ENCODE data around the gene ANO6.
"Not testable (repeated sequence)": the region's sequence is repeated elsewhere in the genome, so short reads cannot be mapped to it uniquely, and the experiment has no call there.

Gene ANO6

GRCh38 chr12:45317261-45317660 lies 101.4 kb downstream of the ANO6 start:
- not testable (repeated sequence) for DNase-seq

DNA sequence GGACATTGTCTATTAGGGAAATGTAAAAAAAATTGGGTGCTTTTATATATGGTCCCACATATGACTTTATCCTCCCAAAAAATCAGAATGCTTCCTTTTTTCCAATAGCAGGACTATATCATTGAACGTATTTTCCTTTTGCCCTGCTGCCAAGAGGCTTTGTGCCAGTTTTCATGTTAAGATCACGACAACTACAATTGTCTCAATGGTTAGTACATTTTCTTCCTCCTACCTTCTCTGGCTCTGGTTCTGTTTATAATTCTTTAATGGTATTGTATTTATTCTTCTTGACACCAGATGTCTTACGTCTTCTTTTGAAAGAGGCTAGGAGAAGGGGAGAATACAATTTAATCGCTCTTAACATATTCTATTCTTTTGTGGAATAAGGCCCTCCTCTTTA lies 106.9 kb downstream of the ANO6 start:
- no peak for DNase-seq

DNA sequence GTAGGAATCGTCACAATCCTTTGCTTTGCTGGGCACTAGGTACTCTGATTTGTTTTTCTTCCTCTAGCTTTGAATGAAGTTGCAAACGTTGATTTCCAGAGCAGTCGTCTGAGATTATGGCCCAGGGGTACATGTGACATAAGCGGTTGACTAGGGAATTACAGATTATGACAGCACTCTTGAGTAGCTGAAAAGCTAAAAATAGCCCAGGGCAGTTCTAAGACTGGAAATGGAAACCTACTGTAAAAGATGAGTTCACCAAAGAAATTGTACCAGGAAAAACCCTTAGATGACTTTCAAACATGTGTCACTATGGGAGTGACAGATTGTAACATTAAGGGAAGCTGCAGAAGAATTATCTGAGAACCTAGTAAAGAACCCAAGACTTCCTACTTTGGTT lies 108.5 kb downstream of the ANO6 start:
- DNase-seq = no peak

DNA sequence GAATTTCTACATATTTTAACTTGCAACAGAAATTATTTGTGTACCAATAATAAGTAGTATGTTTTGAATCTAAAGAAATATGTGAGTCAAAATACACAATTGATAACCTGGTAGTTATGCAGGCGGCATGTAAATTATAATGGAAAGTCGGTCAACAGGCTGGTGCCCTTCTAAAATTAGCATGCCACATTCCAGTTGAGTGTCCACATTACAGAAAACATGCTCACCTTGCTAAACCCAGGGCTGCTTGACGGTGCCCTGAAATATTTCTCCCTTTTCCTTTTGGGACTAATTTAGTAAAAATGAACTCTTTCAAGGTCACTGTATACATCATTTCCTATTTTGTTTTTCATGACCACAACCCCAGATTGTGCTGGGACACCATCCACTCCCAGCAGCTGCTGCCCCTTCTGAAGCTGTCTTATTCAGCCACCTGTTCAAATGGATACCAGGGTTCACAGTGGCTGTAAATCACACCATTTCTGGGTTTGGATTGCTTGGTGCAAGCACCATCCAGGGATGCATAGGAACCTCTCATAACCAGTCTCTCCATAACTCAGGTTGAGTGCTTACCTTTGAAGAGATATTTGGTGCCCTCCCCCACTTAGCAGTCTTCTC lies 110.6 kb downstream of the ANO6 start:
- no peak for DNase-seq

GRCh38 chr12:45327823-45328383 lies 112.0 kb downstream of the ANO6 start:
- DNase-seq = no peak

DNA sequence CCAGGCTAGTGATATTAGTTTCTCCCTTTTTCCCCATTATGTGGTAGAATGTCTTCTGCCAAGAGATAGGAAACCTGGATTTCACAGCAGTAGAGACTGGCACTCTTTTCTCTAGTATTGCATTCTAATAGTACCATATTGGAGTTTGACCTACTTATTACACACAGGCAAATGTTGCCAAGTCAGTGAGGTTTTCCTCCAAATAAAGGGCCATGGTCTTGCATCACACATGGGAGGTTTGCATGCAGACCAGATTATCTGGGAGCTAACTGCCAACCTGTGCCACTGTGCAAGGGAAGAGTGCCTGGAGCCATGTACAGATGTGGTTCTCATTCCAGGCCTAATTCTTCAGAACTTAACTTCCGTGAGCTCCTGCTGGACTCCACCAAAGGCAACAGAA lies 113.3 kb downstream of the ANO6 start:
- DNase-seq = no peak

- no peak for DNase-seq
Observed at GRCh38 chr12:45329702-45330101, 113.8 kb downstream of the ANO6 start.

- no peak for DNase-seq
Observed at GRCh38 chr12:45331552-45331951, 115.7 kb downstream of the ANO6 start.

- no peak for DNase-seq
Observed at GRCh38 chr12:45334396-45334795, 118.5 kb downstream of the ANO6 start.

- no peak for DNase-seq
Observed at GRCh38 chr12:45336331-45336730, 120.4 kb downstream of the ANO6 start.

- DNase-seq = no peak
Observed at GRCh38 chr12:45336762-45337596, 121.1 kb downstream of the ANO6 start.

DNA sequence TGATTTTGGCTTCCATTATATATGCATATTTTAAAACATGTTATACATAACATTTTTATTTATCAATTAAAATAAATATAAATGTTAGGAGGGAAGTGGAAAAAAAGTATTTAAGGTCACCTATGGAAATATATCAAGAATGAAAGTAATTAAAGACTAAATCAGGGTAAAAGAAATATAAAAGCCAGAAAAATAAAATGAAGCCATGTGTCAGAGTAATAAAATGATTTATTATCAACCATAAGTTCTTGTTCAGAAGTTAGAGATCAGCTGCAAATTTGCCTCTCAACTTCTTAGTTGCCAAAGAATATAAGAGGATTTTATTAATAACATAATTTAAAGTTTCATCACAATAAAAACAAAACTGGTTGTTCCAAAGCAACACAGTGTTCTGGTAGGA lies 121.9 kb downstream of the ANO6 start:
- DNase-seq = no peak

GRCh38 chr12:45338272-45338671 lies 122.4 kb downstream of the ANO6 start:
- no peak for DNase-seq

DNA sequence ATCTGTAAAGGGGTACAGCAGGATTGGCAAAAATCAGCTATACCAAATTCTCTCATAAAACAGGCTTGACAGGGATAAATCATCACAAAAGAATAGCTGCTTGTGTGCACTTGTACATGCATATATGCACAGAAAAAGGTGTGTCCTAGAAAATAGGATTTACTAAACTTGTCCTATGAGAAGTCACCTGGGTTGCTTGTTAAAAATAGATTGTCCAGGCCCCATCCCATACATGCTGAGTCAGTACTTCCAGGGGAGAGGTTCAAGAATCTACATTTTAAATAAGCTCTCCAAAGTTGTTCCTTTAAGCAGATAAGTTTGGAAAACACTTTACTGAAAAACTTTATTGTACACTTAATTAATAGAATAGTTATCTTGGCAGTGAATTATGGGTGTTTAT lies 123.1 kb downstream of the ANO6 start:
- no peak for DNase-seq

GRCh38 chr12:45342171-45342570 lies 126.3 kb downstream of the ANO6 start:
- DNase-seq = no peak

GRCh38 chr12:45342848-45343247 lies 127.0 kb downstream of the ANO6 start:
- no peak for DNase-seq

DNA sequence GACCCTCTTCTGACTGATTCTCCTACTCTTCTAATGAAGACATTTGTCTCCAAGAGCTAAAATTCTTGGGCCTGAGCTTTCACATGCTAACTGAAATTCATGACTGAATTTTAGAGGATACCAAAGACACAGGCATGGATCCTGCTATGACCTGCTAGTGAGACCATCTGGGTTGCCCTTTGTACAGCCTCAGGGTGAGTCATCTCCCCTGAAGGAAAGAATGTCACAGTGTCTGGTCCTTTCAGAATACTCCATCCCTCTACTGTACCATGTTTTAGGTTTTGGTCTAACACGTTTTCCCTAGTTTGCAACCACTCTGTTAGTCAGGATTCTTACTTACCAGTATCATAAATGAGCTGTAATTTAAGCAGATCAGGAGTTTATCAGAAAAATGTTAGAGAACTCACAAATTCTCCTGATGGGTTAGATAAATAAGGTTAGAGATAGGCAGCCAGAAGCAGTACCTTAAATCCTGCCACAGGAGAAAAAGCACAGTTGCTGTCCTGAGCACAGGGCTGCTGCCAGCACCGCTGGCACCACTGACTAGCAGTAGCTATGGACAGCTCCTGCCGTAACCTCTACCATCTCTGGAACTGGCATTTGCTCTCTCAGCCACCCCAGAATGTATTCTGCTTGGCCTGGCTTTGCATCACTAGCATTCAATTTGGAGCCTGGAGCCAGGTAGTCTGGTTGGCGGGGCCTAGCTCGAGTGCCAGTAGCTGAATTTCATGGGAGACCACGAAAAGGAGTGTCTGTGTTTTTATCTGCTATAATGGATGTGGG lies 127.6 kb downstream of the ANO6 start:
- DNase-seq = no peak

- DNase-seq = no peak
Observed at GRCh38 chr12:45348311-45348710, 132.4 kb downstream of the ANO6 start.

DNA sequence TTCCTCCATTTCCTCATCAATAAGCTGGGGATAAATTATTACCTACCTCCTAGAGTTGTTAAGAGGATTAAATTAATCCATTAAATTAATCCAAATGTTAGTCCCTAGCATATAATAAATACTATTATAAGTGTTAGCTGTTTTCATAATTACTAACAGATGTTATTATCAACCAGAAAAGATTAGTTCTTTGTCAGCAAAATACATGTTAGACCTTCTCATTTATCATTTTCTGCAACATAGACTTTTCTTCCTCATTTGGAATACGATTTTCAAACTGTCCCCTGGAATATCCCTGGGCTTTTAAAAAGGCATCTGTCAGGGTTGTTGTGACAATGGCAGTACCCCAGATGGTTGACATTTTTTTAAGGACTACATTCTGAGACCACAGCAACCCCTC lies 133.1 kb downstream of the ANO6 start:
- DNase-seq = no peak

- DNase-seq = no peak
Observed at GRCh38 chr12:45349916-45350315, 134.0 kb downstream of the ANO6 start.

GRCh38 chr12:45350861-45351260 lies 135.0 kb downstream of the ANO6 start:
- DNase-seq = no peak

DNA sequence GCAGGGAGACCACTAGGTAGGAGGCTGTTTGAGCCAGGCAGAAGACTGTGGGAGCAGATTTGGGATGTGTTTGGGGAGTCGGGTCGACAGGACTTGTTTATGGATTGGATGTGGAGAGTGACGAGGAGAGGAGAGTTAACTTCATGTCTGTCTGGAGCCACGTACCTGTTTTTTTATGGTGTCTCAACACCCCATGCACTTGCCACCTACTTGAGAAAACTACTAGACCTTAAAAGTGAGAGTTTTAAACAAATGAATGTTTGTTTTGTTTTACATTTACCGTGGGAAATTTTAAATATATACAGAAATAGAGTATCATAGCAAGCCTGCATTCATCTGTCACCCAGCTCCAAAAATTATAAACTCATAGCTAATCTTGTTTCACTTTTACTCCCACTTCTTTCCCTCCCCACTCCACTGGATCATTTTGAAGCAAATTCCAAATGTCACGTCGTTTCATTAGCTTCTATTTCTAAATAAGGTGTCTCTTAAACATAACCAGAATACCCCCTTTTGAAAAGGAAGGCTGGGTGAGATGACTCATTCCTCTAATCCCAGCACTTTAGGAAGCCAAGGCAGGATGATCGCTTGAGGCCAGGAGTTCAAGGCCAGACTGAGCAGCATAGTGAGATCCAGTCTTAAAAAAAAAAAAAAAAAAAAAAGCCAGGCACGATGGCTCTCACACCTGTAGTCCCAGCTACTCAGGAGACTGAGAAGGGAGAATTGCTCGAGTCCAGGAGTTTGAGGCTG lies 136.2 kb downstream of the ANO6 start:
- no peak for DNase-seq

- DNase-seq = no peak
Observed at GRCh38 chr12:45353944-45354343, 138.0 kb downstream of the ANO6 start.

Measured in right forelimb (tissue), 1 donor.